HG02798 (cell line): ENCODE data around the gene UPF1.
"Not testable (repeated sequence)": the region's sequence is repeated elsewhere in the genome, so short reads cannot be mapped to it uniquely, and the experiment has no call there.

Experiments
- ATAC-seq: cut with Tn5 transposase; IDR thresholded peaks from one replicate; pipeline ENCODE4 v1.9.1; 2021; ENCODE audit warnings: mild to moderate bottlenecking; ENCODE audit not compliant: unreplicated experiment, poor library complexity

Gene UPF1

DNA sequence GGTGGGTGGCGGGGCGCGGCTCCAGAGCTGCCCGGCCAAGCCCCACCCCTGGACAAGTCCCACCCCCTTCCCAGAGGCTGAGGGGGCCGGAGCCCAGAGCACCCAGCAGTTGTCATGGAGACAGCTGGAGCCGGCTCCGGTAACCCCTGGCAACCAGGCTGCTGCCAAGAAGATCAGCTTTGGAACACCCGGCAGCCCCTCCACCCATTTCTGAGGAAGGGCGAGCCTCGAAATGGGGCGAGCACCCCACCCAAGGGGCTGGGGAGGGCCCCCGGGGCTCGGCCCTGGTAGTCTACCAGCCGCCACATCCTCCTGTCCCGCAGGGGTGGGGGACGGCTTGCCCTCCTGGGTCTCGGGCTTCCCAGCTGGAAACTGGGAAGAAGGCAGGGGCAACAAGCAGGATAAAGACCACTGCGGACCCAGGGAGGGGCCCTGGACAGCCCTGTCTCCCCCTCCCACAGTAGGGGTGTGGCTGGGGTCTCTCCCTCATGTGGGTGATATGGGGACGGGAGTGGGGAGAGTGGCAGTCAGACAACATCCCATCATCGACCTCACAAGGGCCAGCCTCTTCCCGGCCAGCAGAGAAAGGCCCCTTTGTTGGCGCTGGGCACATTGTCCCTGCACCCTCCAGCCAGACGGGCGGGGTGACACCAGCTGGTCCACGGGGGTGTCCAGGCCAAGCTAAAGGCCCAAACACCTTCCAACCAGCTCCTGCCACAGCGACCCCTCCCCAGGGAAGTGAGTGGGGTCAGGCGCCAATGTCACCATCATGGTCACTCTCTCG lies 62.7 kb downstream of the UPF1 start:
- no peak for ATAC-seq

DNA sequence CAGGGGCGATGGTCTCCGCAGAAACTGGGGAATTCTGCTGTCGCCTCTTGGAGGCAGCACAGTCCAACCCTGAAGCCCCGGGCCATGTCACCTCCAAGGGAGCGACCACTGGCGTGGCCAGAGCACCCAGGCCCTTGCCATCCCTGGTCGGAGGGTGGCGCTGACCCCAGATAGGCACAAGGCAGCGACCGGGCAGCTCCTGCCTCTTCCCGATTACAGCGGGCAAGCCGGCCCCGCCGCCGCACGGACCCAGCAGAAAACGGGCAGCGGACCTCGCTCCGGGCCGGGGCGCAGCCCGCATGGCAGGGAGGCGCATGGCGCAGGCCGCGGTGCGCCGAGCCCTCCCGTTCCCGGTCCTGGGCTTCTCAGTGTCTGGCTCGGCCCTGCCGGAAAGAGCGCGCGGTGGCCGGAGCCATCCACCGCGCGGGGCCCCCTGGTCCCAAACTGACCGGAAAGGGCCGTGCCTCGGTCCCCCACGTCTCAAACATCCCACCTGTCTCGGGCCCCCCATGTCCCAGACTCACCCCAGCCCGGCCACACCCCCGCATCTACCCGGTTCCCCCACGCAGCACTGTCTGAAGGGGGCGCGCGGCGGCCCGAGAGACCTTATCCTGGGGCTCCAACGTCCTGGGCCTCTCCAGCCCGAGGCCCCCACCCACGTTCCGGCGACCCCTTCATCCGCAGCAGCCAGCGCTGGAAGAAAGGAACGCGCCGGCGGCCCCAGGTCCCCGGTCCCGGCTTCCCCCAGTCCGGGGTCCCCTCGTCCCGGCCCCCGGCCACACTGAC lies 63.5 kb downstream of the UPF1 start:
- ATAC-seq: no peak

DNA sequence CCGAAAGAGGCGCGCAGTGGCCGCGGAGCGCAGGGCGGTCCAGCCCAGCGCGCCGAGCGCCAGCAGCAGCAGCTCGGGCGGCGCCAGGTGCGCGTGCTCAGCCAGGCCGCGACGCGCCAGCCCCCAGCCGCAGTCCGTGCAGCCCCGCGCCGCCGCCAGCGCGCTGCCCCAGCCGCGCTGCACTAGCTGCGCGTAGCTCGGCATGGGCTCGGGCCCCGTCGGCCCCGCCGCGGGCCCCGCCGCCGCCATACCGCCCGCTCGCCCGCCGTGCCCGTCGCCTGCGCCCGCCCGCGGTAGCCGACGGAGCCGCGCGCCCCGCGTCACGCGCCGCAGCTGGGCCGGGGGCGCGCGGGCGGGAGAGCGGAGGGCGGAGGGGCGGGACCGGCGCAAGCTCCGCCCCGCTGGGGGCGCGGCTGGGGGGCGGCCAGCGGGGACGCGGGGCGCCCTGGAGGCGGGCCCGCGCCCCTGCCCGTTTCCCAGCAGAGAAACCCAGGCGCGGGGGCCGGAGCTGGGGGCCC lies 64.1 kb downstream of the UPF1 start, which contains the start of gene CERS1:
Gene CERS1 (minus strand): TSS at position 335 of the 518 bp plus-strand sequence. CDS start 86 bp downstream, at position 249.
- no peak for ATAC-seq

DNA sequence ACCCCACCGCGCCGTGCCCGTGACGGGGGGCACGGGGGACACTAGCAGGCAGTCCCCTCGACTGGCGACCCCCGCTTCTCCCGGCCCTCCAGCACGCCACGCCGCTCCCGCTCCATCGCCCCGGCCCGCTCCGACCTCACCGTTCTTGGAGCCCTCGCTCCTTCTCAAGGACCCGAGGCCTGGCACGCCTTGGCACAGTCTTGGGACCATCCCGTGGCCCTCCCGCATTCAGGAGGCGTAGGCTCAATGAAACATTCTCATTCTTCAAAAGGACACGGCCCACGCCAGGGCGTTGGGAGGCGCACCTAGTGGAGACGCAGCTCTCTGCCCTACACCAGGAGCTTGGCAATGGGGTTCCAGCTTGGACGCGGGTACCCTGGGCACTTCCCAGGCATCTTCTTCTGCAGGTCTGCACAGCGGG lies 64.7 kb downstream of the UPF1 start:
- no peak for ATAC-seq

DNA sequence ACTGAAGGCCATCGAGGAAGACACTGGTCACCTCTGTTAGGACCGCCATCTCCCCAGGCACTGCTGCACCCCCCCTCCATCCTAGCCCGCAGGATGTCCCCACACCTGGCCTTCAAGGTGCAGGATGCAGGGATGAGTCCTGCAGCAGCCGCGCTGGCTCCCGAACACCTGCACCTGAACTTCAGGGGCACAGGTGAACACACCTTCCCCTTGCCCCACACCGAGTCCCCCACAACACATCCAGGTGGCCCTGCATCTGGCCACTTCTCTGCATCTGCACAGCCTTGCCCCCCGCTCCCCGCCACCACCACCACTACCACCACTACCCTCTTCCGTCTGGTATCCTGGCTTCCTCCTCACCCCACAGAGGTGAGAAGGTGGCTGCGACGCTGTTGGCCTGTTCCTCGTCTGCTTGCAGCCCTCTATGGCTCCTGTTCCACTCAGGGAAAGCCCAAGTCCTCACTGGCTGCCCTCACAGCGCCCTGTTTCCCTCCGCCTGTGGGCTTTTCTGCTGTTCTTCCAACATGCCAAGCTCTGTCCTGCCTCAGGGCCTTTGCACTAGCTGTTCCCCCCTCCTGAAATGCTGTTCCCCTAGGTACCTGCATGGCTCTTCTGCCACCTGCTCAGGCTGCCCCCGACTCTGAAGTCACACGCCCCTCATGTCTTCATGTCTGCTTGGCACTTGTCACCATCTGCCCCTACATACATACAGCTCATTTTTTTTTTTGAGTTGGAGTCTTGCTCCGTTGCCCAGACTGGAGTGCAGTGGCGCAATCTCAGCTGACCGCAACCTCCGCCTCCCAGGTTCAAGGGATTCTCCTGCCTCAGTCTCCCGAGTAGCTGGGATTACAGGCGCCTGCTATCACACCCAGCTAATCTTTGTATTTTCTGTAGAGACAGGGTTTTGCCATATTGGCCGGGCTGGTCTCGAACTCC lies 65.6 kb downstream of the UPF1 start:
- ATAC-seq: no peak

DNA sequence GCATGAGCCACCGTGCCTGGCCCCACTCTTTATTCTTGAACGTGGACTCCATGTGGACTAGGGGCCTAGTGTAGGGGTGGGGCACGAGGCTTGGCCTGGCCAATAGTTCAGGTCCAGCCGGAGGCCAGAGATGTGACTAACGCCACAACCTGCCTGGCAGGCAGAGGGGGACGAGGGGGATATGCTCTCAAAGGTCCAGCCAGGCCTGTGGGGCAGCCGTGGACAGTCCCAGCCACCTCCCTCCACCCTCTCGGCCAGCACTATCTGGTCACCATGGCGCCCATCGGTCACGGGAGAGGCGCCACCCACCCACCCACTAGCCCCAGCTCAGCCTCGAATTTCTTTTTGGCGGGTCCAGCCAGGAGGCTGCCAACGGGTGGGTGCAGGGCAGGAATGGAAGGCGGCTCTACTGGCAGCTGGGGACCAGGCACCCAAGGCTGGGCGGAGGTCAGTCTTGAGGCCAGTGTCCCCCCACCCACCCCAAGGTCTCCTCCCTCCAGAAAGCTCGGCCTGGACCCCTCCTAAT lies 66.4 kb downstream of the UPF1 start:
- no peak for ATAC-seq

DNA sequence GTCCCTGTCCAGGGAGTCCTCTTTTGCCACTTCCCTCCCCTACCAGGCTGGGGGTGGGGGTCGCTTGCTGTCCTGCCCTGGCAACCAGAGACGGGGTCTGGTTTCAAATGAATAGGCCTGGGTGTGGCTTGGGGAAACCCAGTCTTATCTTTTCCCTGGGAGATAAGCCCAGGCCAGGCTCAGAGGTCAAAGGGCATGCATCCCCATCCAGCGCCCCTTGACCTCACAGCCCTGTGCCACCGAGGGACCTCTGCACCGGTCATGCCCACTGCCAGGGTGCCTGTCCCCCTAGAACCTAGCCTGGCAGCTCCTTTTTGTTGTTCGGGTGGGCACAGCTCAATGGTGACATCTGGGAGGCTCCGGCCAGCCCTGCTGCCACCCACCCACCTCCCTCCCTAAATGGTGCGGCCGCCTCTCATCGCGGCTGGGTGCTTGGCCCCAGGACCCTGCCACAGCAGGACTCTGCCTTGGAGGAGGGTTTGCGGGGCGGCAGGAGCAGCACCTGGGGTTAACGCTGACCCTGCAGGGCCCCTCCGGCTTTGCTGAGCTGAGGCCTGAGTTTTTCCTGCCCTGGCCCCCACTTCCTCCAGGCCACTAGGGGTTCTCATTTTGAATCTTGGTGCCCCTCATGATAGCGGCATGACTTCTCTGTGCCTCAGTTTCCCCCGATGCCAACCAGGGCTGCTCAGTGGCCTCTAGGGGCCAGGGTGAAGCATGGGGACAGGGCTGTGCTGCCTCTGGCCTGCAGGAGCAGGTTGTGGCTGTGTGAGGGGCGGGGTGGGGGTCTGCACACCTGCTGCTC lies 67.0 kb downstream of the UPF1 start:
- no peak for ATAC-seq

DNA sequence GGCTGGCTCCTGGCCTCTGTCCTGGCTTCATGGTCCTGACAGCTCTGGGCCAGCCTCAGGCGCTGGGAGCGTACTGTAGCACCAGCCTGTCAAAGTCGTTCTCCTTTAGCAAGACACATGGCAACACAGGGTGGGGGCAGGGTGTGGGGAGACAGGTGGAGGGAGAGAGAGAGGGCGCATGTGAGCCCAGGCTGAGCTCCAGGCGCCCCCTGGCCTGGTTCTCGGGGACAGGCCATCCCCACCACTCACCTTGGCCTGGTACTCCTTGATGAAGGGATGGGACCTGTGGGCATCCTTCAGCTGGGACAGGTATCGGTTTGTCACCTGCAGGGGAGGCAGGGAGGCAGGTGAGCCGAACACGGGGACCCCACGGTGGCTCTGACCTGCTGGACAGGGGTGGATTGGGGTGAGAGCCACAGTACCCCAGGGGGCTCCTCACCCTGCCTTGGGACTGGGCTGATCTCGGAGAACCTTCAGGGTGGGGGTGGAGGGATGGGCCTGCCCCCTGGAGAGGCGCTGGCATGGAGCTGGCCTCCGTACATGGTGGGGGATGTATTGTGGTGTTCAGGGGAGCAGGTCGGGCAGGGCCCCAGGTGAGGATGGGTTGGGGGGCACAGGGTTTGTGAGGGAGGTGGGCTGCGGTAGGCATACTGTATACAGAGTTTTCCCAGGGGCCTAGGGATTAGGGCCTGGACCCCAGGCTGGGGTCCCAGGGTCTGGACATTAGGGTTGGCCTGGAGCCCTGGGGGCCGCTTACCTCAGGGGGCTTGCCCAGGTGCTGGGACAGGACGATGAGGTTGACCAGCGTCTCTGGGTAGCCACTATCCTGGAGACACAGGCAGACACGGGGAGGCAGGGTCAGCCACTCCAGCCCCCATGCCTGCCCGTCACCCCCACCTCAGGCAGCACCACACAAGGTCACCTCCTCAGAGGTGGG lies 68.1 kb downstream of the UPF1 start:
- ATAC-seq: no peak

DNA sequence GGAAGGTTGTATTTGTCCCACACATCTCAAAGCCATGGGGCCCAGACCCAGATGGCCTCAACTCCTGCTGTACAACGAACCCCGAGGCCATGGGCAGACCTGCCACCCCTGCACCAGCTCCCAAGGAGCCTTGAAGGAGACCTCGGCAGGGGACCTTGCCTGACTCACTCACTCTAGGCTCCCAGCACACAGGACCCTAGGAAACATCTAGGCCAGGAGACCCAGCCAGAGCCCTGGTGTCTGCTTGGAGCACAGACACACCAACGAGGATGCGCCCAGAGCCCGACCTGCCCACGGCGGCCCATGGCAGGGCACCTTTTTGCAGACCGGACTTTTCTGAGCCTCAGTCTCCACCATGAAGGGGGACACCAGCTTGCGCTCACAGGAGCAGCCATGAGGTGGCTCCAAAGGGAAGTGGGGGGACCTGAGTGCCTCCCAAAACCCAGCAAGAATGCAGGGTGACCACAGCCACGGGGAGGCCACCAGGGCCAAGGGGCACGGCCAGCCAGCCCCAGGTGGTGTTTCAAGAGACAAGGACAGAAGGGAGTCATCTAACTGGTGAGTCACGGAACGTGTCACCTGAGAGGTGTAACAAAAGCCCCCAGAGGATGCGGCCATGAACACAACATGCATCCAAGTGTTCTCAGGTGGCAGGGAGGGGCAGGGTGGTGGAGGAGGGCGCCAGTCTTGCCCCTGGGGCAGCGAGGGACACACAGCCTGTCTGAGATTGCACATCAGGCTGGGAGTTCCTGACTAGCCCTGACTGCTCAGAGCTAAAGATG lies 69.1 kb downstream of the UPF1 start:
- ATAC-seq: no peak

DNA sequence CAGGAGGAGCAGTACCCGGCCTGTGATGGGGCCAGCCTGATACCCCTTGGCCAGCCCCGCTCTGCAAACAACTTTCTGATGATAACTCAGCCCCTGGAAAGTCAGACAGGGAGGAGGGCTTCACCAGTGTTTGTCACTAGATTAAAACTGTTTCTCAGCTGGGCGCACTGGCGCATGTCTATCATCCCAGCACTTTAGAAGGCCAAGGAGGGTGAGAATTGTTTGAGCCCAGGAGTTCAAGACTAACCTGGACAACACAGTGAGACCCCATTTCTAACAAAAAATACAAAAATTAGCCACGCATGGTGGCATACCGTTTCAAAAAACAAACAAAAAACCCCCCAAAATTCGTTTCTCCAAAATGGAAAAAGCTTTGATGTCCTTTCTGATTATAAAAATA lies 69.7 kb downstream of the UPF1 start:
- no peak for ATAC-seq

DNA sequence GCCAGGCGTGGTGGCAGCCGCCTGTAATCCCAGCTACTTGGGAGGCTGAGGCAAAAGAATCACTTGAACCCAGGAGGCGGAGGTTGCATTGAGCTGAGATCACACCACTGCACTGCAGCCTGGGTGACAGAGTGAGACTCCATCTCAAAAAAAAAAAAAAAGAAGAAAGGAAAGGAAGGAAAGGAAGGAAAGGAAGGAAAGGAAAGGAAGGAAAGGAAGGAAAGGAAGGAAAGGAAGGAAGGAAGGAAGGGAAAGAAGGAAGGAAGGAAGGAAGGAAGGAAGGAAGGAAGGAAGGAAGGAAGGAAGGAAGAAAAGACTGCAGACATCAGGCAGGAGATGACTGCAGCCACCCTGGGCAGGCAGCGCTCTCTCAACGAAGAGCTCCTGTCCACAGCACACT lies 70.8 kb downstream of the UPF1 start:
- ATAC-seq: not testable (repeated sequence)

DNA sequence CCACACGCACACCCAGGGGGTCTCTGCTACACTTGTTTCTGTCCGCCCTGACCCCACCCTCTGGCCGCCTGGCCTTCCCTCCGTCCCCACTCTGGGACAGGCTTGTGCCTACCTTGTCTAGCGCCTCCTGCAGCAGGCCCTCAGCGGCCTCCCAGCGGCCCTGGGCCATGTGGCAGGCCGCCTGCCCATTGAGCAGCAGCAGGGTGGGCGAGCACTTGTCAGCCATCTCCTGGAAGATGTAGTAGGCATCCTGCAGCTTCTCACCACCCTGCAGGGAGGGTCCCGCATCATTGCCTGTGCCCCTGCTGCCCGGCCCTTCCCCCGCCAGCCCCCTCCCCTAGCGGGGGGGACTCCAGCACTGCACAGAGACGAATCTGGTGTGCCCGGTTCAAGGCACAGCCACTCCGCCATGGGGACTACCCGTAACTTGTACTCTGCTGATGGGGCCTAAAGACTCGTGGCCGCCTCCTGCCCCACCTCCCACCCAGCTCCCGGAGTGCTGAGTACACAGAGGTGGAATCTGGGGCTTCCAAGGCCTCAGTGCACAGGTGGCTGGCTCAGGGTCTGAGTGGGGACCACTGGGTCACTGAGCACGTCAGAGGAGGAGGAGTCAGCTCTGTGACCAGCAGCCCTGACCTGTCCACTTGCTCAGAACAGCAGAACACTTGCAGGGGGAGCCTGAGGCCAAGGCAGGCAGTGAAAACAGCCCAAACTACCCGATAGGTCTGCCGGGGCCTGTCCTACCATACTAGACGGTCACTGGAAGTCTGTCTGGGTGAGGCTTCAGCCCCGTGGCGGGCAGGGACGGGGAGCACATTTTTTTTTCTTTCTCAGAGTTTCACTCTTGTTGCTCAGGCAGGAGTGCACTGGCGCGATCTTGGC lies 71.6 kb downstream of the UPF1 start:
- ATAC-seq: no peak

DNA sequence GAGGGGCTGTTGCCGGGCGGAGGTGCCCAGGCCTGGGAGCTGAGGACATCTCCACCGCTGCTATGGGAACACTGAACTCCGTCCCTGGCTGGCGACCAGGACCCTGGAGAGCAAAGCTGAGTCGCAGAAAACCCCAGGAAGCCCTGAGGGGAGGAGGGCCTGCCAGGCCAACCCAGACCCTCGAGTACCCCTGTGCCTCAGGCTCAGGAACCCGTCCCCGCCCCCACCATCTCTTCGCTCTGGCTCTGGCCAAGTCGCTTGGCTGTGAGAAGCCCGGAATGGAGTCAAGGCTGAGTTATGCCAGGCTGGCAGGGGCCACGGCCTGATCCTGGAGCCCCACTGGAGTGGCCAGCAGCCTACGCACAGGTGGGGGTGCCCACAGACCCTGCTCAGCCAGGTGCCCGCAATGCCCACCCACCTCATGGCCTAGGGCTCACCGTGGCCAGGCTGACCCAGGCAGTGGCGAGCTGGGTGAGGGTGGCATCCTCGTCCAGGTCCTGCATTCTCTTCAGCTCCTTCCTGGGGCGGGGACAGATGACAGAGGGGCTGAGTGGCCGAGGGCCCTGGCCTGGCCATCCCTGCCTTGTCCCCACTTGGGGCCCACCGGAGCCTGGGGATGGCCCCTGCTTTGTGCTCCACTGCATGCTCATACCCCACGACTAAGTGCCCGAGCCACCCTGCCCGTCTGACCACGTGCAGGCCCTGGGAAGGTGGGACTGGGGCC lies 72.7 kb downstream of the UPF1 start:
- ATAC-seq: no peak

DNA sequence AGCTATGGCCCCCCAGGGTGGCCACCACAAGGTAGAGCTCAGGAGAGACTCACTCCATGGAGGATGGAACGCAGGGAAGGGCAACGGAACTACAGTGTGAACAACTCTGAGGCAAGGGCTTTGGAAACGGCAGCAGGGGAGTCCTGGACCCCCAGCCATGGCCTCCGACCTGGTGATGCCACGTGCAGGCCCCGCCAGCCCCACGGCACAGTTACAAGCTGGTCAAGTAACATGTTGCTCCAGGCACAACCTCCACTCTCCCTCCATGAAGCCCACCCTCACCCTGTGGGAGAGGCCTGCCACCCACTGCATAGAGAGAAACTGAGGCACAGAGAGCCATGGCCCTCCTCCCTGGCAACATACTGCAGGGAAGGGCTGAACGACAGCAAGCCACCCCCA lies 73.3 kb downstream of the UPF1 start:
- ATAC-seq: no peak

DNA sequence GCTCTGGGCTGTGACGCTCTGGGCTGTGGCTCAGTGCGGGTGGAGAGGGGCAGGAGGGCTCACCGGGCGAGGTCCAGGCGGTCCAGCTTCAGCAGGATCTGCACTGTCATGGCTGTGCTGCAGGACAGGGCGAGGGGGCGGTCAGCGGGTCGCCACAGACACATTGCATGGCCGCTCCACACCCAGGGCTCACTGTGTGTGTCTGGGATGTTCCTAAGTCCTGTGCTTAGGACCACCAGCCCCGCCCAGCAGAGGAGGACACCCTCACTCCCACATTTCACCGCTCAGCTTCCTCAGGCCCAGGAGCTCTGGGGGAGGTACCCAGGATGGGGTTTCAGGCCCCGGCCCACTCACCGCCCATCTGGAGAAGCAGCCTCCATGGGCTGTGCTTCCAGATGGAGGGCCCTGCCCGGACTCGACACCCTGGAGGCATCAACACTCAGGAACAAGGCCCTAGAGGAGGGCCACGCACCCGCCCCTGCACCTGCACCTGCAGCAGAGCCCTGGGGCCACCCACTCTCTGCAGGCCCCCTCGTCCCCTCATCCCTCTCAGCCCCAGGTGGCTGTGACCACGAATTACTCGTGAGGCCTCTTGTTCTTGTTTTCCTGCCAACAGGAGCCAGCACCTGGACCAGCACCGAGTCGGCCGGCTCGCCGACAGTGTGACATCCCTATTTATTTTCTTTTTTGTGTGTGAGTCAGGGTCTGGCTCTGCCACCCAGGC lies 73.9 kb downstream of the UPF1 start:
- no peak for ATAC-seq
